ENCODE results near the gene TBCD. TPM values are rescaled to one million over a fixed set of nuclear protein-coding genes. Genes with fewer than 3 reads are reported as not detected.

Gene TBCD
- total RNA-seq, 1 donor from 2014 or later: 122 TPM

DNA sequence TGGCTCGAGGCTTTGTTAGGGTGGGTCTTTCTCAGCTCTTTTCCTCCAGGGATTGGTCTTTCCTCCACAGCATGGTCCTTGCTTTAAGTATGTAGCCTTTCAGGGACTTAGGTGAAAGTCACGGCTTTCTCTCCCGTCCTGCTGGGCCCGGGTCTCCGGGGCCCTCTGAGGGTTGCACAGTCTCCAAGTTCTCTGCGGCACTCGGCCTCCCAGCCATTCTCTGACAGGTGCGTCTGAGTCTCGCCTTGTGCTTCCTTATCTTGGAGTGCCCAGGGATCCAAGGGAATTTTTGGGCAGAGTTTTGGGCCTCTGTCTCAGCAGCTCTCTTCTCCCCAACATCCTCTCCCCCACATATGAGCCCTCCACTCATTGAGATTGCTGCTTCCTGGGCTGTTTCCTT lies 51.3 kb downstream of the TBCD start:
- ATAC-seq: no peak
- no peak for DNase-seq (ENCODE audit: low spot score)

DNA sequence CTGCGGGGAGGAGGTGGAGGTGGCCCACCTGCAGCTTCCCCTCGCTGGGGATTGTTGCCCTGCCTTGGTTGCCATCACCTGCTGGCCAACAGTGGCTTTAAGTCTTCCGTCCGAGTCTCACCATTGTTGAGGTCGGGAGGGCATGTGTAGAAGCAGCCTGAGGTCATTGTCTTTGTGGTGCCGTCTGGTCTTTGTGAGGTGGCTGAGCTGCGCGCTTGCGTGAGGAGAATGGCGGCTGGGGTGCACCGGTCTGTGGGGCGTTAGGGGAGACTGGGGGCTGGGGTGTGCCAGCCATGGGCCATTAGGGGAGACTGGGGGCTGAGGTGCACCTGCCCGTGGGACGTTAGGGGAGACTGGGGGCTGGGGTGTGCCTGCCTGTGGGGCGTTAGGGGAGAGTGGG lies 51.7 kb downstream of the TBCD start:
- no peak for ATAC-seq
- intact Hi-C loops (cut with DNase I): no loop called here
- DNase-seq (ENCODE audit: low spot score): no peak

More for the DNA sequence above, 51.3 kb downstream of the TBCD start:
- intact Hi-C loops (cut with DNase I): no loop called here

DNA sequence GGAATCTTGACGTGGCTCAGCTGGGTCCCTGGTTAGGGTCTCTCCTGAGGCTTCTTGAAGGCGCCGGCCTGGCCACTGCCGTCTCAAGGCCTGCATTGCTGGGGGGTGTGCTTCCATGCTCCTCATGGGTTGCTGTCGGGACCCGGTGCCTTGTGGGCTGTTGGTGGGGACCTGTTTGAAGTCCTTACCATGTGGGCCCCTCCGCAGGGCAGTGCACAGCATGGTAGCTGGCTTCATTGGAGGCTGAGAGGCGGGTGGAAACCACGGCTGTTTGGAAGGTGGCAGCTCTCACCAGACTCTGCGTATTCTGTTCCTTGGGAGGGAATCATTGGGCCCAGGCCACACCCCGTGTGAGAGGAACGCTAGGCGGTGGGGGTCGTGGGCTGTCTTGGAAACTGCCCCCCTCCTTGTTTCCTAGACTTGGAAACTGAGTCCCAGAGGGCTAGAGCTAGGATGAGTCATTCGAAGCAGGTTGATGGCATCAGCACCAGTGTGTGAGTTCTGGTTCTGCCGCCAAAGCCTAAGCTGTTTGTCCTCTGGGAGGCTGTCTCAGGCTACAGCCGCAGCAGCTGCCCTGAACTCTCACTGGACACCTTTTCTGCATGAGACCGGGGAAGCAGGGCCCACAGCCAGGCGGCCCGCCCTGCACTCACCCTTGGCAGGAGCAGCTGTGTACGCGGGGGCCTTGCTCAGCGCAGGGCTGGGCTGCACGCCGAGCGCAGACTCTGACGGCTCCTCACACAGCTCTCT lies 52.8 kb downstream of the TBCD start:
- DNase-seq (ENCODE audit: low spot score): peak; percentile 86
- ATAC-seq: peak; percentile 94
- intact Hi-C loops (cut with DNase I): no loop called here

DNA sequence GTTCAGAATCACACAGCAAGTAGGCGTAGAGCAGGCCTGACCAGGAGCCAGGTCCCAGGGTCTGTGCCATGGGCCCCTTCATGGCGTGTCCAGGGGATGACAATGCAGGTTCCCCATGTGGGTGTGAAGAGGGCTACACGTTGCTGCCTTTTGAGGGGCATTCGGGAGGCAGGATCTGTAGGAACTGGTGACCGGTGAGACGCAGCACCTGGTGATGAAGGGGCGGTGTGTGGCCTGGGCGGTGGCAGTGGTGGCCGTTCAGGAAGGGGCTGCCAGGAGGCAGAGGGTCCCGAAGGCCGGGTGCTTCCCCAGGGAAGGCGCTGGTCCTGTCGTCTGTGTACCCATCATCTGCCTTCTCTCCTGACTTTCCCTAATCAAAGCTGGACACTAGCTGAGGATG lies 53.4 kb downstream of the TBCD start:
- intact Hi-C loops (cut with DNase I): no loop called here
- no peak for ATAC-seq

DNA sequence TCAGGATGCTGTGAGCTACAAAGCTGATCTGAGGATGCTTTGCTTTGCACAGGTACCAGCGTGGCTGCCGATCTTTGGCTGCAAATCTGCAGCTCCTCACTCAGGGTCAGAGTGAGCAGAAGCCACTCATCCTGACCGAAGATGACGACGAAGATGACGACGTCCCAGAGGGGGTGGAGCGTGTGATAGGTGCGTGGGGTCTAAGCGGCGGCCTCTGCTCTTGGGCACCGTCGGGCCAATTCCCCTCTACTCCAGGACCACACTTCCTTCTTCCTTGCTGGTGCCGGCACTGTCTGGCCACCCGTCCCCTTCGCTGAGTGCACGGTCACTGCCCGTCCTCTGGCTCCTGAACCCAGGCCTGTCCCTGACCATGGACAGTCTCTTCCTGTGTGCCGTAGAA lies 54.0 kb downstream of the TBCD start:
- DNase-seq (ENCODE audit: low spot score) (no peak), ATAC-seq (no peak)
- intact Hi-C loops (cut with DNase I): no loop called here

More for the DNA sequence above, 53.4 kb downstream of the TBCD start:
- no peak for DNase-seq (ENCODE audit: low spot score)

DNA sequence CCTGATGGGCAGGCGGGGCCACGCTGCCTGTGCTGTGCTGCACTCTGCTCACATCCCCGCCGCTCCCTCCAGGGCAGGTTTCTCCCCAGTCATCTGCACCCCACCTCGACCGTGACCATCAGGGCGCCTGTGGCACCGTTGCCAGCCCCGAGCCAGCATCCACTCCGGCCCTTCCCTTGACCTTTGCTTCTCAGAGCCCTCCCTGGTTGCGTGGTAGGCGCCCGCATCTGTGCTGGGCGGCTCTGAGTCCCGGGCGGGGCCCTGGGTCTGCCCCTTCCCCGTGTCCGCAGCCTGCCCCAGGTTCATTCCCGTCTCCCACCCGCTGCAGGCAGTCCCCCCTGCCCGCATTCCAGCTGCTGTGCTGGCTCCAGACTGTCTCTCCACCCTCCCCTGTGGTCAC lies 54.8 kb downstream of the TBCD start:
- intact Hi-C loops (cut with DNase I): no loop called here
- ATAC-seq (no peak), DNase-seq (ENCODE audit: low spot score) (no peak)

DNA sequence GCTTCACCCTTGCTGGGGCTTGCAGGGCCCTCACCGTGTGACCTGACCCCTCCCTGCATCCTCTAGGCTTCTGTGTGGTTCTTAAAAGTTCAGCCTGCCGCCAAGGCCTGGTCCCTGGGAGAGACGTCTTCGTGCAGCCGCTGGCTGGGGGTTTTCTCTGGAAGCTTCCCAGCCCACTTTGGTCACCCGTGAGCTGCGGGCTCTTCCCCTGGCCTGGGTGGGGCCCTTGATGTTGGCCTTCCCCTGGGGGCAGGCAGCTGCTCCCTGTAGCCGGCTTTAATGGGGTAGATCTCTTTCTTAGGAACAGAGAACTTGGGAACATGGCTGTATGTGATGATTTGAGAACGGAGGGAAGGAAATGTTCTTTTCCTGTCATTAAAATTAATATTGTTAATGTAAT lies 55.2 kb downstream of the TBCD start:
- ATAC-seq: no peak
- intact Hi-C loops (cut with DNase I): no loop called here
- DNase-seq (ENCODE audit: low spot score): no peak

DNA sequence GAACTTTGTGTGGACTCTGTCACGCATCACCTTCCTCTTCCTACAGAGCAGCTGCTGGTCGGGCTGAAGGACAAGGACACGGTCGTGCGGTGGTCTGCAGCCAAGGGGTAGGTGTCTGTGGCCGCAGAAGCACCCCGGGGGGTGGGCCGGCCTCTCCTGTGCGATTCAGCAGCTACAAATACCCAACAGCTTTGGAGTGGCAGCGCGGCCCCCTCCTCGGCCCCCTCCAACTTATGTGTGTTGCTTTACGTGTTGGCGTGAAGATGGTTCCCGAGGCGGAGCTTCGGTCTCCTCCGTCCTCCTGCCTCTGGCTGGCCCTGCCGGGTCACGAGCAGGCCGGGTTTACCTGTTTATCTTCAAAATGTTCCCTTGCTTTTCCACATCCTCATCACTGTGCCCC lies 55.7 kb downstream of the TBCD start:
- ATAC-seq: no peak
- intact Hi-C loops (cut with DNase I): no loop called here
- no peak for DNase-seq (ENCODE audit: low spot score)

DNA sequence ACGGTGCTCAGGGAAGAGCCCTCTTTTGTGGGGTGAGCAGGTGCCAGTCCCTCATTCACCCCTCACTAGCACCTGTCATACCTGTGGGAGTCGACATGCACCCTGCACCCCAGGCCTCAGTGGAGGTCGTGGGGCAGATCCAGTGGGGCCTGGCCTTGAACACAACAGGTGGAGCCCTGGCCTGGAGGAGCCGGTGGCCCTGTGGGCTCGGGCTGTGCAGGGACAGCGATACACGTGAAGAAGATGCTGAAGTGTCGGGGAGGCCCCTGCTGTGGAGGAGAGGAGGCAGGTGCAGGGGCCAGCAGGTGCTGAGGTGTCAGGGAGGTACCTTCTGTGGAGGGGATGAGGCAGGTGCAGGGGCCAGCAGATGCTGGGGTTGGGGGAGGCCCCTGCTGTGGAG lies 56.1 kb downstream of the TBCD start:
- intact Hi-C loops (cut with DNase I): no loop called here
- ATAC-seq: no peak

DNA sequence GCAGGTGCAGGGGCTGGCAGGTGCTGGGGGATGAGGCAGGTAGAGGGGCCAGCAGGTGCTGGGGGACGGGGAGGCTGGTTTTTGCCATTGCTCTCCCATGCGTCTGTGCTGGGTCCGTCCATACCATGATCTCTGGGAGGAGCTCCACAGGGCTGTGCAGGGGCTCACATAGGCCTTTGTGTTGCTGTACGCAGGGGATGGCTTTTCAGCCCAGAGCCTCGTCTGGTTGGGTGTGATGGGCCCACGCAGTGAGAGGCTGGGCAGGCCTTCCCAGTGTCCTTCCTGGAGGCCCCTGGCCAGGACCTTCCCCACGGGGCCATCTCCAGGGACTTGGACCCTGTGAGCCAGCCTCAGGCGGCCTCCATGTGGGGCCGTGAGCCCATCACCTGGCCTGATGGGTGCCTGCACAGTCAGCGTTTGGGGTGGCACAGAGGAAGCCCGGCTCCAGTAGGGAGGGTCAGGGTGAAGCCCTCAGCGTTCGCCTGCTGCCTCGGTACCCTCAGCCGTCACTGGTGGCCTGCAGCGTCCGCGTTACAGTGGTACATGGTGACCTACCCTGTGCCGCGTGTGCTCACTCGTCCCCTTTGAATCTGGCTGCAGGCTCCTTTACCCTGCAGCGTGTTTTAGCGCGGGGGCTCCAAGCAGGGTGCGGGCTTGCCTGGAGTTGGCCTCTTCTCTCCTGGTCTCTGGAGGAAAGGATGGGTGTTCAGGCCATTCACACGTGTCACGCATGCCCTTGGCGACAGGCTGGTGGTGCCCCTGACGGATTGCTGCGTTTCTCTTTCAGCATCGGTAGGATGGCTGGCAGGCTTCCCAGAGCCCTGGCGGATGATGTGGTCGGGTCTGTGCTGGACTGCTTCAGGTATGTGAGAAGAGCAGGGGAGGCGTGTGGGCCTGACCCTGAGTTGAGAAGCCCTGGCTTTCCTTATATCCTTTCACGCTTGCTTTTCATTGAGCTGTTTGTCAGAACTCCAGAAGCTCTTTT lies 57.3 kb downstream of the TBCD start:
- ATAC-seq (no peak), DNase-seq (ENCODE audit: low spot score) (no peak)
- intact Hi-C loops (cut with DNase I): no loop called here

More for the DNA sequence above, 56.1 kb downstream of the TBCD start:
- DNase-seq (ENCODE audit: low spot score): no peak

DNA sequence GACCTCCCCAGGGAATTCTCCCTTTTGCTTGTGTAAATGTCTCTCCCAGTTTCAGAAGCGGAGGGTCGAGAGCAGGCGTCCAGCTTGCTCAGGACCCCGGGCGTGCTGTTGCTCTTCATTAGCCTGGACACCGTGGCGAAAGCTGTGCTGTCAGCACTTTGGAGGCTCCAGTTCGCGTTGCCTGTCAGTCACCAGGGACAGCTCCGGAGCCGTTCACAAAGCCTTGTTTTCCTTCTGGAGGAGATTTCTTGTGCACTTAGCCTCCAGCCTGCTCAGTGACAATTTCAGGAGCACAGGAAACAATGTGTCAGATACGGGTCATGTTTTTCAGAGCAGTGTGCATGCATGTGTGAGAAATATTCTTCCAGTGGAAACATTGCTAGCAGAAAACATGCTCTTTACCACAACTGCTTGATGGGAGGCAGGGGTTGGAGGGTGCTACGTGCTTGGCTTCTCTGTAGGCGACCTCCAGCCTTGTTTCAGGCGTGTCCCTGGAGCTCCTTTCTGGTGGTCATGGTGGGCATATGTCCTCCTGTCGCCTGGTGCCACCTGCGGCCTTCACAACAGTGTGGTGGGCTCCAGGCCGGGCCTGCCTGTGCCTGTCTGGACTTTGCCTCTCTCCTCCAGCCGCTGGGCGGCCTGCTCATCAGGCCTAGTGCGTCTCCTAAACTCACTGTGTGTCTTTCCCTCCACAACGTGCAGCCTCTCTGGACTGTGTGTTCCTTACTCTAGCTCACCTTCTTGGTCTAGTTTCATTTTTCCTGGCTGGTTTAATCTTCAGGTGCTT lies 59.0 kb downstream of the TBCD start:
- no peak for DNase-seq (ENCODE audit: low spot score)
- no peak for ATAC-seq
- intact Hi-C loops (cut with DNase I): no loop called here

DNA sequence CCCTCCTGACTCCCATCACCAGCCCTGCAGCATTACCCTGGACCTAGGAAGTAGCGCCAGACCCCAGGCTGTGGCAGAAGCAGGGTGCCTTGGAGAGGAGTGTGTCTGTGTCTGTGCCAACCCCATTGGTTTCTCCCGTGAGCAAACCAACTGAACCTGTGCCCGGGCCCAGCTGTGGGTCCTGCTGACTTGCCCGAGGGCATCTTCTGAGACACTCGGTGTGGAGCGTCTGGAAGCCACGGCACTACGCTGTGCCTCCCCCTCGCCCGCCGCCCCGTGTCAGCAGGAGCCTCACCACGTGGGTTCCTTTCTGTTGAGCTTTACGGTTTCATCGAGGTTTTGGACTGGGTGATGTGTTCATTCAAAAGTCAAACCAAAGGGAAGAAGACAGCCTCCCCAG lies 60.2 kb downstream of the TBCD start:
- ATAC-seq: no peak

DNA sequence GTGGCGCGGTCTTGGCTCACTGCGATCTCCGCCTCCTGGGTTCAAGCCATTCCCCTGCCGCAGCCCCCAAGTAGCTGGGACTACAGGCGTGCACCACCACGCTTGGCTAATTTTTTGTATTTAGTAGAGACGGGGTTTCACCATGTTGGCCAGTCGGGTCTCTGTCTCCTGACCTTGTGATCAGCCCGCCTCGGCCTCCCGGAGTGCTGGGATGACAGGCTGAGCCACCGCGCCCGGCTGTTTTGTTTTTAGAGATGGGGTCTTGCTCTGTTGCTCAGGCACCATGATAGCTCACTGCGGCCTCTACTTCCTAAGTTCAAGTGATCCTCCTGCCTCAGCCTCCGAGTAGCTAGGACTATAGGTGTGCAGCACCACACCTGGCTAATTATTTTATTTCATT lies 60.7 kb downstream of the TBCD start:
- intact Hi-C loops (cut with DNase I): no loop called here
- ATAC-seq (no peak), DNase-seq (ENCODE audit: low spot score) (no peak)

More for the DNA sequence above, 60.2 kb downstream of the TBCD start:
- intact Hi-C loops (cut with DNase I): no loop called here
- DNase-seq (ENCODE audit: low spot score): no peak

DNA sequence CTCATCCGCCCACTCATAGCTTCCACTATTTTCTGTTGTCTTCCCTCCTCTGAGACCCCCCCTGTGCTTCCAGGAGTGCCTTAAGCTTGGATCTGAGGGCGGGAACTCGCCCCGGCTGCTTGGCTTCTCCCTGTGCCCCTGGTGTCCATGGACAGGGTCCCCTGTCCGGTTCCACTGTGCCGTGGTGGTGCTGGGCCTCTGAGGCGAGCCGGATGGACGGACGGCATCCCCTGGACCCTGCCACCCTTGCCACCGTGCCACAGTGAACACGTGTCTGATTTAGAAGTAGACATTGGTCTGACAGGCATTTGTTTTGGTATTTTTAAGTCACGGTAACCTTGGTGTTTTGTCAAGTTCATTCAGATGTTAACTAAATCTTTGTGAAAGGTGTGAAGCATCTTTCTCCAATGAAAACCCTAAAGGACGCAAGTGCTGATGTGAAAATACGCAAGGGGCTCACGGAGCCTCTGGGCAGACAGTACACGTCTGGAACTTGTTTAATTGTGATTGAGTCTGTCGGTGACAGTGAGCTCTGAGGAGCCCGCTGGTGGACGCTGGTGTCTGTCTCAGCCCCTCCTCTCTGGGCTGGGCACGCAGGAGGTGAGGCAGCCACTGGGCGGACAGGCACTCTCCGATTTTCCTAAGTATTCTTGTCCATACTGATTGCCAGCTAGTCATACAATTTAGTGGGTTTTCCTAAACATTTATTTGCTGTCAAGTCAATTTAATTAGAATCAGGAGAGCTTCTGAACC lies 61.6 kb downstream of the TBCD start:
- DNase-seq (ENCODE audit: low spot score) (no peak), ATAC-seq (no peak)
- intact Hi-C loops (cut with DNase I): loop anchor here (1.0 kb wide), 1 partner anchor 43 kb away; no protein-coding TSS in a partner anchor

DNA sequence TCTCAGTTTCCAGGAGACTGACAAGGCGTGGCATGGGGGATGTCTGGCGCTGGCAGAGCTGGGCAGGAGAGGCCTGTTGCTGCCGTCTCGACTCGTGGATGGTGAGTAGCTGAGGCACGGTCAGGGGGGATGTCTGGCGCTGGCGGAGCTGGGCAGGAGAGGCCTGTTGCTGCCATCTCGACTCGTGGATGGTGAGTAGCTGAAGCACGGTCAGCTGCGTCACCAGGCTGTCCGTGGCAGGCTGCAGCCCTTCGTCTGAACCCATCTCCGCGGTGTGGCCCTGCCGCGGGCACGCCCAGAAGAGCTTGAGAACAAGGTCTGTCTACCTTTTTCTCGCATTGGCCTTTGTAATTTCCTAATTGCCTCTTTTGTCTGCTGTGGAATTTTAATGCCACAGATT lies 63.0 kb downstream of the TBCD start:
- intact Hi-C loops (cut with DNase I): no loop called here
- ATAC-seq: no peak

DNA sequence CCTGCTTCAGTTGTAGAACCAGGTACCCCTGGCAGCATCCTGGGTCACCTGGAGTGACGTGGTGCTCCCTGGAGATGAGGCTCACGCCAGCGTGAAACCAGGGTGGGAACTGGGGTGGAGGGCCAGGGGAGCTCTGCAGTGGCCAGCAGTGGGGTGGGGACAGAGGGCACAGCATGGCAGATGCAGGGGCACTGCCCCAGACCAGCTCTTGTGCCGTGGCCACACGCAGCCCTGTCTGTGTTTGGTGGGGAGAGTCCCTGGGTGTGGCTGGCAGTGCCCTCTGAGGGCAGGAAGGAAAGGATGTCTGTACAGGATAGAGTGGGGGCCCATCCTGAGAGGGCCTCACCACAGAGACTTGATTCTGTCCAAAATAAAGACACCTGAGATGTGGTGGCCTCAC lies 63.5 kb downstream of the TBCD start:
- intact Hi-C loops (cut with DNase I): no loop called here
- DNase-seq (ENCODE audit: low spot score) (no peak), ATAC-seq (no peak)

More for the DNA sequence above, 63.0 kb downstream of the TBCD start:
- no peak for DNase-seq (ENCODE audit: low spot score)

DNA sequence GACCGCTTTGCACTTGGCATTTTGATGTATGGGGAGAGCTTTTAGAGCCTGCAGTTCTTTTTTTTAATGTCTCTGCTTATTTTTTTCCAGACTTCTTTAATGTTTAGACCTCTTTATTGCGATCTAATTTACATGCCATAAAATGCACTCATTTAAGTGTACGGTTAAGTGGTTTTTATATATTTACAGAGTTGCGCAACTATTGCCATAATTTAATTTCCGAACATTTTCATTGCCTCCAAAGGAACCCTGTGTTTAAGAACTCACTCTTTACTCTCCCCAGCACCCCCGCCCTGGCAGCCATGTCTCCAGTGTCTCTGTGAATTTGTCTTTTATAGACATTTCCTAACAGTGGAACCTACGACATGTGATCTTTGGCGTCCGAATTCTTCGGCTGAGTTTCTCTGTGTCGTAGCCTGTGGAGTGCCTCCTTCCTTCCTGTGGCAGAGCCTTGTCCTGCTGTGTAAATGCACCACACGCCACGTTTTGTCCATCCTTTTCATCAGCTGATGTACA lies 64.0 kb downstream of the TBCD start:
- DNase-seq (ENCODE audit: low spot score): no peak
- intact Hi-C loops (cut with DNase I): no loop called here
- no peak for ATAC-seq

DNA sequence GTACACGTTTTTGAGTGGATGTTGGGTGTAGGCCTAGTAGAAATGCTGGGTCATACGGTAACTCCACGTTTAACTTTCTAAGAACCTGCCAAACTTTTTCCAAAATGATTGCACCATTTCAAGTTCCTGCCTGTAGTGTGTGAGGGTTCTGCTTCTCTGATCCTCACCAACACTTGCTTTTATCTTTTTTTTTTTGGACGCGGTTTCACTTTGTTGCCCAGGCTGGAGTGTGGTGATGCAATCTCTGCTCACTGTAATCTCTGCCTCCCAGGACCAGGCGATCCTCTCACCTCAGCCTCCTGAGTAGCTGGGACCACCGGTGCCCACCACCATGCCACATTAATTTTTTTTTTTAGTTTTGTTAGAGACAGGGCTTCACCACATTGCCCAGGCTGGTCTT lies 64.5 kb downstream of the TBCD start:
- no peak for DNase-seq (ENCODE audit: low spot score)
- intact Hi-C loops (cut with DNase I): no loop called here
- ATAC-seq: no peak
